Measurements from ENCODE around the gene MYO15B.

MYO15B gene

GRCh38 chr17:75604034-75604695, 16.6 kb downstream of the MYO15B start:
- DNase-seq, result no peak

GRCh38 chr17:75605790-75606189, 18.2 kb downstream of the MYO15B start:
- DNase-seq, result no peak

GRCh38 chr17:75607086-75607485, 19.5 kb downstream of the MYO15B start:
- no peak for DNase-seq

- DNase-seq, result no peak
Measured at GRCh38 chr17:75610103-75610984, 22.7 kb downstream of the MYO15B start.

- no peak for DNase-seq
Measured at GRCh38 chr17:75611851-75612429, 24.3 kb downstream of the MYO15B start.

- DNase-seq, result no peak
Measured at GRCh38 chr17:75612906-75613626, 25.5 kb downstream of the MYO15B start.

- no peak for DNase-seq
Measured at GRCh38 chr17:75614006-75614405, 26.4 kb downstream of the MYO15B start.

GRCh38 chr17:75614556-75615270, 27.1 kb downstream of the MYO15B start:
- DNase-seq, result no peak

- no peak for DNase-seq
Measured at GRCh38 chr17:75615301-75615700, 27.7 kb downstream of the MYO15B start.

GRCh38 chr17:75616521-75617122, 29.0 kb downstream of the MYO15B start:
- DNase-seq, result no peak

- no peak for DNase-seq
Measured at GRCh38 chr17:75617218-75617617, 29.6 kb downstream of the MYO15B start.

- DNase-seq, result no peak
Measured at GRCh38 chr17:75617675-75618074, 30.1 kb downstream of the MYO15B start.

- DNase-seq, result no peak
Measured at GRCh38 chr17:75619506-75620431, 32.2 kb downstream of the MYO15B start.

GRCh38 chr17:75621489-75621888, 33.9 kb downstream of the MYO15B start:
- DNase-seq, result no peak

- no peak for DNase-seq
Measured at GRCh38 chr17:75622076-75622475, 34.5 kb downstream of the MYO15B start.

GRCh38 chr17:75622771-75623273, 35.2 kb downstream of the MYO15B start:
- DNase-seq, result no peak

GRCh38 chr17:75623386-75623785, 35.8 kb downstream of the MYO15B start:
- DNase-seq, result no peak

- DNase-seq, result no peak
Measured at GRCh38 chr17:75624021-75624420, 36.4 kb downstream of the MYO15B start.

- DNase-seq, result no peak
Measured at GRCh38 chr17:75624714-75625345, 37.2 kb downstream of the MYO15B start.

GRCh38 chr17:75625813-75626486, 38.4 kb downstream of the MYO15B start:
- no peak for DNase-seq

All from SIG-M5 (cell line).